ENCODE data around the gene HES7. TPM values are rescaled to one million over a fixed set of nuclear protein-coding genes. Genes with fewer than 3 reads are reported as not detected.
"Not testable (repeated sequence)": the region's sequence is repeated elsewhere in the genome, so short reads cannot be mapped to it uniquely, and the experiment has no call there.

The HES7 gene
- total RNA-seq, 4 donors from 2014 or later: 0.89 to 0.94 TPM; not detected in 2

GRCh38 chr17:8080208-8080798 is 43.6 kb downstream of the HES7 start:
- no peak overlapping the region for H3K27ac ChIP-seq
- TF ChIP-seq EP300 (IDR thresholded peaks at IDR 0.05): no peak
- TF ChIP-seq, protein P1, sequence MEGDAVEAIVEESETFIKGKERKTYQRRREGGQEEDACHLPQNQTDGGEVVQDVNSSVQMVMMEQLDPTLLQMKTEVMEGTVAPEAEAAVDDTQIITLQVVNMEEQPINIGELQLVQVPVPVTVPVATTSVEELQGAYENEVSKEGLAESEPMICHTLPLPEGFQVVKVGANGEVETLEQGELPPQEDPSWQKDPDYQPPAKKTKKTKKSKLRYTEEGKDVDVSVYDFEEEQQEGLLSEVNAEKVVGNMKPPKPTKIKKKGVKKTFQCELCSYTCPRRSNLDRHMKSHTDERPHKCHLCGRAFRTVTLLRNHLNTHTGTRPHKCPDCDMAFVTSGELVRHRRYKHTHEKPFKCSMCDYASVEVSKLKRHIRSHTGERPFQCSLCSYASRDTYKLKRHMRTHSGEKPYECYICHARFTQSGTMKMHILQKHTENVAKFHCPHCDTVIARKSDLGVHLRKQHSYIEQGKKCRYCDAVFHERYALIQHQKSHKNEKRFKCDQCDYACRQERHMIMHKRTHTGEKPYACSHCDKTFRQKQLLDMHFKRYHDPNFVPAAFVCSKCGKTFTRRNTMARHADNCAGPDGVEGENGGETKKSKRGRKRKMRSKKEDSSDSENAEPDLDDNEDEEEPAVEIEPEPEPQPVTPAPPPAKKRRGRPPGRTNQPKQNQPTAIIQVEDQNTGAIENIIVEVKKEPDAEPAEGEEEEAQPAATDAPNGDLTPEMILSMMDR (IDR thresholded peaks at IDR 0.05): no peak
- peaks cover 0 to 19% (median 7%) of the 10 kb centered on the region in 3 donors for H3K4me1 ChIP-seq
- peak overlapping the region in 1 of 2 donors; percentile 39 for H3K4me3 ChIP-seq
- H3K36me3 ChIP-seq: no peaks in the 10 kb centered on the region
- 2 to 46% methylated on average over 6 to 9 of the region's 25 CpGs for WGBS, 2 donors (ENCODE audit: low coverage in 1 of 2)
- peaks cover 96% of the 10 kb centered on the region for H3K27me3 ChIP-seq
- no peaks in the 10 kb centered on the region for H3K9me3 ChIP-seq
- ATAC-seq: peak; percentile 29

GRCh38 chr17:8079291-8080207 is 44.4 kb downstream of the HES7 start:
- 0 to 1% methylated on average over 6 to 19 of the region's 87 CpGs for WGBS, 2 donors (ENCODE audit: low coverage in 1 of 2)
- Histone ChIP-seq H3K9me3 (no peaks in the 10 kb centered on the region), H3K4me1 (peaks cover 0 to 23% (median 7%) of the 10 kb centered on the region in 3 donors), H3K27ac (peak overlapping the region in 1 of 4 donors; percentile 49), H3K27me3 (peaks cover 96% of the 10 kb centered on the region), H3K36me3 (no peaks in the 10 kb centered on the region), H3K4me3 (peak overlapping the region; percentile 21 to 39)
- peak; percentile 90 for ATAC-seq
- TF ChIP-seq, protein P1 (IDR thresholded peaks at IDR 0.05): peak in 3 of 4 experiments; percentile 74 to 96 (median 83)
- no peak for TF ChIP-seq POLR2AphosphoS5 (IDR thresholded peaks at IDR 0.05)

GRCh38 chr17:8077939-8078338 is 46.0 kb downstream of the HES7 start:
- not testable (repeated sequence) for H3K9me3 ChIP-seq, ATAC-seq, H3K27ac ChIP-seq, H3K36me3 ChIP-seq, H3K4me3 ChIP-seq
- H3K27me3 ChIP-seq: peaks cover 97% of the 10 kb centered on the region
- WGBS, 2 donors (ENCODE audit: low coverage in 1 of 2): 71 to 84% methylated on average over 4 of the region's 5 CpGs
- H3K4me1 ChIP-seq: peaks cover 0 to 40% (median 16%) of the 10 kb centered on the region in 3 donors

- TF ChIP-seq POLR2A (IDR thresholded peaks at IDR 0.05) (no peak), EP300 (IDR thresholded peaks at IDR 0.05) (no peak)
- TF ChIP-seq, protein P1 (IDR thresholded peaks at IDR 0.05): no peak
- no peaks in the 10 kb centered on the region for H3K36me3 ChIP-seq
- peaks cover 0 to 49% (median 22%) of the 10 kb centered on the region in 3 donors for H3K4me1 ChIP-seq
- H3K27ac ChIP-seq: no peak overlapping the region
- WGBS, 2 donors (ENCODE audit: low coverage in 1 of 2): 82 to 92% methylated on average over 2 to 5 of the region's 13 CpGs
- no peak for ATAC-seq
- H3K9me3 ChIP-seq: no peaks in the 10 kb centered on the region
- H3K4me3 ChIP-seq: no peak overlapping the region
- peaks cover 98% of the 10 kb centered on the region for H3K27me3 ChIP-seq
Measured at GRCh38 chr17:8076502-8077266, 47.2 kb downstream of the HES7 start.

DNA sequence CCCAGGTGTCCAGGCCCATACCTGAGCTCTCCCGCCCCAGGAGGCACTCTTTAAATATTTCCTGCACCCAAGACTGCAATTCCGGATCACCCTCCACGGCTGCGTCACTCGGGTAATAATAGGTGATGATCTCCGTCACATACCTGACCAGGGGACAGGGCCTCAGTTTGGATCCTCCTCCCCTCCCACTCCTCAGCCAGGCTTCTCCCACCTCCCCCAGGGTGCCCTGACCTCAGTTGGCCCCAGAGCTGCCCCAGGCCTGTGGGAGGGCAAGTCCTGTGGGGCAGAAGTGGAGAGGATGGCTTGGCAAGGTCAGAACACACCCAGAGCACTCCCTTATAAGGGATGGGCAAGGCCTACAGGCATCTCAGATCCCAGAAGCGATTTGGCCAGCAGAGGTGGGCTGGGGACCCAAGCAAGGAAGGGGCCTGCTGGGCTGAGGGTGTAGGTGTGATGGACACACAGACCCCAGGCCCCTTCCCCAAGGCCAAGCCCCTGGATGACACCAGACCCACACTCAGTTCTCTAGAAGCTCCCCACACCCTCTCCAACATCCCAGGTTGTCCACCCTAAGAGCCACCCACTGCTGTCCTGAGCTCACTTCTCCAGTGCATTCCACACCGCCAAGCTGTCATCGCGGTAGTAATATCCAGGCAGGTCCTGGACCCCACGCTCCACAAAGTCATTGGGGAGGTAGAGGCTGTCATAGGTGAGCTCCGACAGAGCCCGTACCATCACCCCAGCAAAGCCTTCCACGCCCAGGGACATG is 48.1 kb downstream of the HES7 start:
- 80 to 93% methylated on average over 1 to 3 of the region's 14 CpGs for WGBS, 2 donors (ENCODE audit: low coverage in 1 of 2)
- no peak for ATAC-seq
- H3K9me3 ChIP-seq: no peaks in the 10 kb centered on the region
- TF ChIP-seq POLR2AphosphoS5 (IDR thresholded peaks at IDR 0.05): no peak
- TF ChIP-seq EP300 (IDR thresholded peaks at IDR 0.05): no peak
- TF ChIP-seq, protein P1 (IDR thresholded peaks at IDR 0.05): no peak
- no peak for TF ChIP-seq POLR2A (IDR thresholded peaks at IDR 0.05)
- H3K4me3 ChIP-seq: no peak overlapping the region
- no peak overlapping the region for H3K27ac ChIP-seq
- peaks cover 98% of the 10 kb centered on the region for H3K27me3 ChIP-seq
- H3K36me3 ChIP-seq: no peaks in the 10 kb centered on the region
- H3K4me1 ChIP-seq: peaks cover 0 to 48% (median 22%) of the 10 kb centered on the region in 3 donors

All from gastroesophageal sphincter (tissue), 4 donors.